ENCODE measurements around the gene DOC2A. TPM values are rescaled to one million over a fixed set of nuclear protein-coding genes. Genes with fewer than 3 reads are reported as not detected.

Gene DOC2A
- total RNA-seq, 1 experiment from 2014 or later, result 3.2 TPM

GRCh38 chr16:29968205-29968604 is 42.6 kb downstream of the DOC2A start:
- DNase-seq (ENCODE audit: low spot score), result no peak
- no TSS peak for BruUV-seq (replicated peaks)

GRCh38 chr16:29963021-29963743 is 47.6 kb downstream of the DOC2A start:
- no peak for DNase-seq (ENCODE audit: low spot score)
- Histone ChIP-seq H3K9me3 (ENCODE audit: low read depth, low read length, poor library complexity, severe bottlenecking) (no peaks in the 10 kb centered on the region), H3K27me3 (replicated peaks; ENCODE audit: insufficient read depth, low read depth, low read length, poor library complexity) (no peaks in the 10 kb centered on the region), H3K4me3 (ENCODE audit: low read depth, low read length, poor library complexity, severe bottlenecking) (peak overlapping the region; percentile 65), H3K36me3 (ENCODE audit: insufficient read depth, low read length, poor library complexity, severe bottlenecking) (no peaks in the 10 kb centered on the region), H3K4me1 (ENCODE audit: insufficient read depth, low read length, poor library complexity, severe bottlenecking) (peaks cover 13% of the 10 kb centered on the region), H3K27ac (ENCODE audit: low read depth, low read length, poor library complexity, severe bottlenecking) (peak overlapping the region; percentile 90)
- ChIA-PET POLR2A (ENCODE audit: low non-redundant PET) (interaction anchor here (0.7 kb wide), 1 partner anchor 10 kb away, joined by 3 read pairs; no protein-coding TSS in a partner anchor), CTCF (no interaction called here)
- BruUV-seq (replicated peaks), result no TSS peak
- intact Hi-C loops (cut with micrococcal nuclease; ENCODE audit: unreplicated experiment), result loop anchor here (2.0 kb wide), 1 partner anchor 100 kb away; the partner anchor contains the start of gene CDIPT
- TF ChIP-seq EZH2 (IDR thresholded peaks at IDR 0.05; ENCODE audit: borderline replicate concordance, low read depth, low read length, poor library complexity, severe bottlenecking), result no peak
- no peak for TF ChIP-seq CTCF (conservative IDR thresholded peaks at IDR 0.05; ENCODE audit: low read depth, low read length)

More at GRCh38 chr16:29968205-29968604, 42.6 kb downstream of the DOC2A start:
- ChIA-PET POLR2A (ENCODE audit: low non-redundant PET) (no interaction called here), CTCF (no interaction called here)
- no peak overlapping the region for H3K4me3 ChIP-seq (ENCODE audit: low read depth, low read length, poor library complexity, severe bottlenecking)
- peaks cover 4% of the 10 kb centered on the region for H3K36me3 ChIP-seq (ENCODE audit: insufficient read depth, low read length, poor library complexity, severe bottlenecking)
- no peaks in the 10 kb centered on the region for H3K27me3 ChIP-seq (replicated peaks; ENCODE audit: insufficient read depth, low read depth, low read length, poor library complexity)
- TF ChIP-seq EZH2 (IDR thresholded peaks at IDR 0.05; ENCODE audit: borderline replicate concordance, low read depth, low read length, poor library complexity, severe bottlenecking), result no peak
- no peak for TF ChIP-seq CTCF (conservative IDR thresholded peaks at IDR 0.05; ENCODE audit: low read depth, low read length)
- peaks cover 5% of the 10 kb centered on the region for H3K9me3 ChIP-seq (ENCODE audit: low read depth, low read length, poor library complexity, severe bottlenecking)
- intact Hi-C loops (cut with micrococcal nuclease; ENCODE audit: unreplicated experiment), result no loop called here
- no peaks in the 10 kb centered on the region for H3K4me1 ChIP-seq (ENCODE audit: insufficient read depth, low read length, poor library complexity, severe bottlenecking)
- H3K27ac ChIP-seq (ENCODE audit: low read depth, low read length, poor library complexity, severe bottlenecking), result no peak overlapping the region

- ChIA-PET POLR2A (ENCODE audit: low non-redundant PET) (interaction anchor here (0.7 kb wide), 1 partner anchor 11 kb away, joined by 3 read pairs; no protein-coding TSS in a partner anchor), CTCF (interaction anchor here (1.2 kb wide), 1 partner anchor 36 kb away, joined by 4 read pairs; the partner anchor contains the start of gene KCTD13)
- no peaks in the 10 kb centered on the region for H3K36me3 ChIP-seq (ENCODE audit: insufficient read depth, low read length, poor library complexity, severe bottlenecking)
- no peaks in the 10 kb centered on the region for H3K27me3 ChIP-seq (replicated peaks; ENCODE audit: insufficient read depth, low read depth, low read length, poor library complexity)
- DNase-seq (ENCODE audit: low spot score), result peak; percentile 27
- H3K27ac ChIP-seq (ENCODE audit: low read depth, low read length, poor library complexity, severe bottlenecking), result peak overlapping the region; percentile 90
- TSS peak; percentile 88 for BruUV-seq (replicated peaks)
- peaks cover 13% of the 10 kb centered on the region for H3K4me1 ChIP-seq (ENCODE audit: insufficient read depth, low read length, poor library complexity, severe bottlenecking)
- peak overlapping the region; percentile 65 for H3K4me3 ChIP-seq (ENCODE audit: low read depth, low read length, poor library complexity, severe bottlenecking)
- no peak for TF ChIP-seq EZH2 (IDR thresholded peaks at IDR 0.05; ENCODE audit: borderline replicate concordance, low read depth, low read length, poor library complexity, severe bottlenecking)
- TF ChIP-seq CTCF (conservative IDR thresholded peaks at IDR 0.05; ENCODE audit: low read depth, low read length), result no peak
- intact Hi-C loops (cut with micrococcal nuclease; ENCODE audit: unreplicated experiment), result loop anchor here (2.0 kb wide), 1 partner anchor 100 kb away; the partner anchor contains the start of gene CDIPT
- no peaks in the 10 kb centered on the region for H3K9me3 ChIP-seq (ENCODE audit: low read depth, low read length, poor library complexity, severe bottlenecking)
Measured at GRCh38 chr16:29962344-29962994, 48.4 kb downstream of the DOC2A start.

Data from A673 (cell line).